Posterior cingulate gyrus (tissue), 11 donors: ENCODE results near the gene NOMO2.
"Not testable (repeated sequence)": the region's sequence is repeated elsewhere in the genome, so short reads cannot be mapped to it uniquely, and the experiment has no call there.

ENCODE experiments used
- DNase-seq, 10 donors: peaks; one replicate each; pipeline versions ENCODE4 v3.0.0 to v3.0.0-alpha.2; 2020 to 2021; ENCODE audit warnings: mixed read lengths in 3 of 10
- intact Hi-C: fragments of 100-400 bp; cut with DNase I; formaldehyde crosslinking; loops from one replicate; pipeline ENCODE4 v1.15.1; 2023

NOMO2 gene

DNA sequence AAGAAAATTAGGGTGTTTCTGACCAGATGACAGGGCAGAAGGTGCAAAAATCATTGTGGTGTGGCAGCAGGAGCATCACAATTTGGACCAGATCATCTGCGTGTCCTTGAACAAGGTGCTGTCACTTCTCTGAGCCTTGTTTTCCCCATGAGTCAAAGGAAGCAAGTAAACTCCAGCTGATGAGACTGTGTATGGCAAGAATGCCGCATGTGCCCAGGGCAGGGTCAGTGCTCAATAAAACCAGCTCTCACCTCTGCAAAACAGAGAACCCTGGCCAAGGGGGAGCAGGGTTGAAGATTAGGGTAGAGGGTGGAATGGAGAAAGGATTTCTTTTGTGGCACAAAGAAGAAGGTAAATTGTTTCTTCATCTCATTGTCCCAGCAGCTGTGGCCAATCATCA, 17.4 kb upstream of the NOMO2 start:
- intact Hi-C loops, DNase-seq: not testable (repeated sequence)

DNA sequence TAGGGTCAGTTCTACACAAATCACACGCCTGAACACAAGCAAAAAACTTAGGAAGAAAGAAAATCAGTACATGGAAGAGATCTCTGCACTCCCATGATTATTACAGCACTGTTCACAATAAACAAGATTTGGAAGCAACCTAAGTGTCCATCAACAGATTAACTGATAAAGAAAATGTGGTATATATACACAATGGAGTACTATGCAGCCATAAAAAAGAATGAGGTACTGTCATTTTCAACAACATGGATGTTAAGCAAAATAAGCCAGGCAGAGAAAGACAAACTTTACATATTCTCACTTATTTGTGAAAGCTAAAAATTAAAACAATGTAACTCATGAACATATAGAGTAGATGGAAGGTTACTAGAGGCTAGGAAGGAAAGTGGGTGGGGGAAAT, 16.0 kb upstream of the NOMO2 start:
- DNase-seq, intact Hi-C loops: not testable (repeated sequence)

DNA sequence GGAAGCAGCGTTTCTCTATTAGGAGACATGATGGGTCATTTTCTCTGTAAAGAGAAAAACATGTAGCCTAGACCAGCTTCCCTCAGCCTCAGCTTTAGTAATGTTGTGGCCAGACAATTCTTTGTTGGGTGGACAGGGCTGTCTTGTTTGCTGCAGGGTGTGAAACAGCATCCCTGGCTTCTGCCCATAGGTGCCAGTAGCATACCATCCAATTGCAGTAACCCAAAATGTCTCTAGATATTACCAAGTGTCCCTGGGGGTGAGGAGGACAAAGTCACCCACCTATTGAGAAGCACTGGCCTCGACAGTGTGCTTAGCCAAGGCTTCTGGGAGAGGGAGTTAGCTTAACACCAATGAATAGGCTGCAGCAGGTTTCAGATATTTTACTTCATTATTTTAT, 14.0 kb upstream of the NOMO2 start:
- intact Hi-C loops, DNase-seq: not testable (repeated sequence)

DNA sequence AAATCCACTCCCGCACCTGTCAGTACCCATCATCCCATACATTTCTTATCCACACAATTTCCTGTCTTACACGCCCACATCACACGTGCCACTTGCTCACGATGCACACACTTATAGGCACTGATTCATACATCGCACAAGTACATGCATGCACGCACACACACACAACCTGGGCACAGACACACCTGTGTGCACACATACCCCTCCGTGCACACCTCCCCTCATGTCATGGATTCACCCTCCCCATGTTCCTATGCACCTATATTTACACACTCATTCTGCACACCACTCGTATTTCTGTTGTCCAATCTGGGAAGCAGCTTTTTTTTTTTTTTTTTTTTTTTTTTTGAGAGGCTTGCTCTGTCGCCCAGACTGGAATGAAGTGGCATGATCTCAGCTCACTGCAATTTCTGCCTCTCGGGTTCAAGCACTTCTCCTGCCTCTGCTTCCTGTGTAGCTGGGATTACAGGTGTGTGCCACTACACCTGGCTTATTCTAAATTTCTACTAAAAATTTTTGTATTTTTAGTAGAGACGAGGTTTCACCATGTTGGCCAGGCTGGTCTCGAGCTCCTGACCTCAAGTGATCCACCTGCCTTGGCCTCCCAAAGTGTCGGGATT, 13.5 kb upstream of the NOMO2 start:
- intact Hi-C loops, DNase-seq: not testable (repeated sequence)

DNA sequence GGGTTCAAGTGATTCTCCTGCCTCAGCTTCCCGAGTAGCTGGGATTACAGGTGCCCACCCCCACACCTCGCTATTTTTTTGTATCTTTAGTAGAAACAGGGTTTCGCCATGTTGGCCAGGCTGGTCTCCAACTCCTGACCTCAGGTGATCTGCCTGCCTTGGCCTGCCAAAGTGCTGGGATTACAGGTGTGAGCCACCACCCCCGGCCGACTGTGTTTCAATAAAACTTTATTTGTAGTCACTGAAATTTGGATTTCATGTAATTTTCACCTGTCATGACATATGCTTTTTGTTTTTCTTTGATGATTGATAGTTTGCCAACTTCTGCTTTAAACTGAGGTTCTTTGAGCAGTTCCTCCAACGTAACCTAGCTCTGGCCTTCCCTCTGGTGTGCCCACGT, 12.0 kb upstream of the NOMO2 start:
- DNase-seq, intact Hi-C loops: not testable (repeated sequence)

DNA sequence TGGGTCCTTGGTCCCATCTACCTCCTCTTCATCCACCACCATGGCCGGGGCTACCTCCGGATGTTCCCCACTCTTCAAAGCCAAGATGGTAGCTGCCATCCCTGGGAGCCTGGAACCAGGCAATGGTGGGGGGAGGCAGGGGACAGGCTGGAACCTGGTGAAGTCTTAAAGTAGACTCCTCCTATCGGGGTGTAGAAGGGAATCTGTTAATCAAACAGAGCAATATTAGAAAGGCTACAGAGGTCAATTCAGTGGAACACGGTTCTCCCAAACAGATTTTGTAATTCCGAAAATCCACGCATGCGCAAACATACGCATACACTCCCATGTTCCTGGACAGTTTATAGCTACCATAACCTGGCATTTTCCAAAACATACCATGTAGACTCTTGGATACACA, 11.1 kb upstream of the NOMO2 start:
- DNase-seq, intact Hi-C loops: not testable (repeated sequence)

DNA sequence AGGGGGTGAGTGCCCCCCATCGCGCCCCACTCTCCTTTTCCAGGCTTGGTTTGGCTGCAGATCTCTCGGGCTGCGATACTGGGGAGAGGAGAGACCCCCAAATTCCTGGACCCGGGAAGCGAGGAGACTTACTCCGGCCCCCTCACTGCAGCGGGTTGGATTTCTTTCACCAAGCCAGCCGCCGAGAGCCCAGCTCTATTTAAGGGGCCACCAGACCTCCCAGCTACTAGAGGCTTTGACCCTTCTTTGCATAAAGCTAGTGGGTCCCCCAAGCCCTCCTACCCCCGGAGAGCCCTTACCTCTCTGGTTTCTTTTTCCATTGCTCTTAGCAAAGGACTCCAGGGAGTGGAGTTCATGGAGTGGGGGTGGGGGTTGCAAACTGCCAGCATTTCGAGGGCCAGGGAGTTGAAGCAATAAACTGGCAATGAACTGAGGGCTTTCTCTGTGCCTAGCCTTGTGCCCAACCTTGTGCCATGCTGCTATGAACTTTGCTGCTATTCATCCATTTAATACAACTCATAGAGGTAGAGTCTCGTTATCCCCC, 9.5 kb upstream of the NOMO2 start:
- DNase-seq, intact Hi-C loops: not testable (repeated sequence)

DNA sequence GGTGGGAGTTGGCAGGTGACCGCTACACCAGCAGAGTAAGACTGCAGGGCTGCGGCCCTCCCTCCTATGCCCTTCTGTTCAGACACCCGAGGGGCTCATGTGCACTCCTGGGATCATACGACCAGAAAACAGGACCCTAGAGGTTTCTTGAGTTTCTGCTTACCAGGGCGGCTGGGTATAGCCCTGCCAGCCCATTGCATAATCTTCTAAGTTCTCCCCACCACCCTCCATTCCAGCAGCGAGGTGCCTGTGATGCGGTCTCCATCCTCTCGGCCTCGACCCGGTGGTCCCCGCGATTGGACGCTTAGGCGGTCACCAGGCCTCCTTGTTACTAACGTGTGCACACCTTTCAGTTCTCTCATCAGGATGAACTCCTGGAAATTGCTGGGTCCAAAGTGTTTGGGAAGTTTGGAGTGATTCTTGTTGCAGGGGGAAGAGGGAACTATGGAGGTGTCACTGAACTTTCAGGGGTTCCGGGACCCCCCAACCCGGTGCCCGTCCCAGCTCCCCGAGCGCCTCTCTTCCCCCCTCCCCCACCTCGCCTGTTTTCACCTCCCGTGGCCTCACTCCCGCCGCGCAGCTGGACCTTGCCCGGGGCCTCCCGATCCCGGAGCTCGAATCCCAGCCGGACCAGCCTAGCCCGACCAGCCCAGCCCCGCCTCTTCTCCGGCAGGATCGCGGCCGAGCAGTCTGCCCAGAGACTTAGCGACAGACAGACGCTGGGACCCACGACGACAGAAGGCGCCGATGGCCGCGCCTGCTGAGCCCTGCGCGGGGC, 8.8 kb upstream of the NOMO2 start:
- intact Hi-C loops, DNase-seq: not testable (repeated sequence)

DNA sequence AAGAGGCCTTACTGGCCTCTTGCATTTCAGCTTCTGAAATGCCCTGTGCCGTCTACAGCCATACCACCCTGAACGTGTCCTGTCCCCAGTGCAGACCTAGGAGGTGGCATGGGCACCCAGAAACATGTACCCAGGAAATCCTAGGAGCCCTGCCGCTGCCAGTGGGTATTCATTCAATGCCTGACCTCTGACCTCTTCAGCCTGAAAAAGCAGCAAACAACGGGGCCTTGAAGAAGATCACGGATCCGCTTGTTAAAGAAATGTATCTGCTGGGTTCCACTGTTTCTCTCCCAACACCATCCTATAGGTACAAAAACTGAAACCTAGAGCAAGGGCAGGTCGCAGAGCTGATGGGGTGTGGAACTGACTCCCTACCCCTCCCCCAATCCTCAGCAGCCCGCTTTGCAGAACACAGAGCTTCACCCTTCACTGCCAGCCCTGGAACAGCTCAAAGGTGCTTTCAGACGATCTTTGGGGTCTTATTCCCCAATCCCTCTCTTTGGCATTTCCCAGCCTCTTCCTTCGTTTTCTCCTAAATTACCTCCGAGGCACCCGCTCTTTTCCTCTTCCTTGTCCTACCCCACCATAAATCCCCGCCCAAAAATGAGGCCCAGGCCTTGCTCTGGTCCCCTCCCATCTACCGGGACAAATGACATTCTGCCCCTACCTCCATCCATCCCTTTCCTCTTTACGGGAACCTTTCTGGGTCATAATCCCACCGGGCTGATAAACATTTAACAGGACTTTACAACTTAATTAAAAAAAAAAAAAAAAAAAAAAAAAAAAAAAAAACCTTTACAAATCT, 1.3 kb downstream of the NOMO2 start:
- intact Hi-C loops, DNase-seq: not testable (repeated sequence)

DNA sequence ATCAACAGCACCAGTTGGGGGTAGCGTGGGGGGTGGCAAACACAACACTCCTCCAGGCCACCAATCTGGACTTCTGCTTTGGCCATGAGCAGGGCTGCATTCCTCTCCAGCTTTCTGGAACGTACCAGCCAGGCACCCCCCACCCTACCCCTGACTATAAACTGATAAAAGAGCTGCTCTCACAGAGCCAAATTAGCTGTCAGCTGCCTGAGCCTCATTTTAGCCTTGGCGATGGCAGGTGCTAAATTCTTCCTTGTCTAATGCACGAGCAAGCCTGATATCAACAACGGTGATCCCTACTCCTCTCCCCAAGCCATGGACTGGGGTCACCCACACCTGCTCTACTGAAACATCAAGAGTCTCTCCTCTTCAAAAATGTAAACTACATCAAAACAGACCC, 8.2 kb downstream of the NOMO2 start:
- DNase-seq, intact Hi-C loops: not testable (repeated sequence)

DNA sequence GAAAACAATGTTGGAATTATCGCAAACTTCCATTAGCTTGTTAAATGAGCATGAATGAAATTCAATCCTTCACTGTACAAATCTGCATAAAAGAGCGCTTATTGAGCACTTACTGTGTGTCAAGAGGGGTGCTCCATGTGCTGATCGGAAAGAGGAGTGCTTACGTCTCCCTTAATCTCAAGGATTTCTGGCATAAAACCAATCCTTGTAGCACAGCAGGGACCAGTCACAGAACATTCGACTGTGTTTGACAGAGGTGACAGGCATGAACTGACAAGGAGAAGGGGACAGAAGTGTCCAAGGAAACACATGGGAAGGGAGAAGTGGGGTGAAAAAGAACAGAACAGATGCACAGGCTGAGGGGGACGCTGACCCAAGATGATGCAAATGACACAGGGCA, 14.5 kb downstream of the NOMO2 start:
- DNase-seq, intact Hi-C loops: not testable (repeated sequence)

DNA sequence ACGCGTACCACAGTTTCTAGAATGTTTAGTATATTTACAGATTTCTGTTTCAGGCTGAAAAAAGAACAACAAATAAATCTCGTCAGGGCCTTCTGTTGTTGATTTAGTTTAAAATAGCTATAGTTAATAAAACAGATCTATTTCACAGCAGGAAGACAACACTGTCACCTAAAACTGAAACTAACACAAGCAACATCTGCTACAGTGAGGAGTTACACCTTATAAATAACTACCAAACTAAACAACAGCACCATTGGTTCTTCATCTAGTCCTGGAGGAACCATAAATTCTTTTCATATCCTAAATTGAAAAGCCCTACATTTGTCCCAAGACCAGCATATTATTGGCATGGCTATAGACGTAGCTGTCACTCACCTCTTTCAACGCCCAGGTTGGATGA, 15.0 kb downstream of the NOMO2 start:
- DNase-seq, intact Hi-C loops: not testable (repeated sequence)

DNA sequence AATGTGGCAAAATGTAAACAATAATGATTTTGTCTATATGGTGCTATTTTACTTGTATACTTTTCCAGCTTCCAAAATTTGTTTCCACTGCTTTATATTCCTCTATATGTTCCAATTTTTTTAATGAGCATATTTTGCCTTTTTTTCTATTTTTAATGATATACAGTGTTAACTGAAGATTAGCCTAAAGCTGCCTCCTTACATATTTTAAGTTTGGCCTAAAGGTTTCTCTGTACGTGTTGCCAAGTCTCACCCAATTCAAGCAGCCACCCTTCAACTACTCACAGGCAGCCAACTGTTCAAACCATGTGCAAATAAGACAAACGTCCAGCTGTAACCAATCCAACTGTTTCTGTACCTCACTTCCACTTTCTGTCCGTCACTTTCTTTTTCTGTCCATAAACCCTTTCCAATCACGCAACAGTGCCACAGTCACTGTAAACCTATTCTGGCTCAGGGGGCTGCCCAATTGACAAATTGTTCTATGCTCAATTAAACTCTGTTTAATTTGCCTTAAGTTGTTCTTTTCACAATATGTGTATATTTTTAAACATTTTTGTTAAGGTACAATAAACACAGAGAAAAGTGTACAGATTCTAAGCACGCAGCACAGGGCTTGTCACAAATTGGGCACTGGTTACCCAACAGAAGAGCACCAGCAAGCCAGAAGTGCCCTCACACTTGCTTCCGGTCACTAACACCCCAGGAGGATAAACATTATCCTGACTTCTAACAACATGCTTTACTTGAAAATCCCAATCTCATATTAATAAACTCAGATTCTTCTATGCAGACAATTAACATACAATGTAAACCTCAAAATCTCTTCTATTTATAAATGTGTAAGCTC, 17.4 kb downstream of the NOMO2 start:
- DNase-seq, intact Hi-C loops: not testable (repeated sequence)

DNA sequence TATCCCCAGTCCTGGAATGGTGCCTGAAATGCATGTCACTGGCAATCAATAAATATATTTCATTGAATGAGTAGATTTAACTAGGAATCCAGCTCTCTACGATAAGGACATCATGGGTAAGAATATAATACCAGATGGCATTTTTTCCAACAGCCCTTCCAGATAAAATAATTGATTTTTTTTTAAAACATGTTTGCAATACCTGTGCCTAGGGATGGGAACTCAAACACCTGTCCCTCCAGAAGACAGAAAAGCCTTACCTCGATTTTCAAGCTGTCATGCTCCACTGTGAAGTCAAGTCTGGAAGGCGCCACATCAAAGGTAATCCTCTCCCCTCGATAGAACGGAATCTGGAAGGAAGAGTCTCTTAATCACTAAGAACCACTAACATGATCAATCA, 20.0 kb downstream of the NOMO2 start:
- intact Hi-C loops, DNase-seq: not testable (repeated sequence)

DNA sequence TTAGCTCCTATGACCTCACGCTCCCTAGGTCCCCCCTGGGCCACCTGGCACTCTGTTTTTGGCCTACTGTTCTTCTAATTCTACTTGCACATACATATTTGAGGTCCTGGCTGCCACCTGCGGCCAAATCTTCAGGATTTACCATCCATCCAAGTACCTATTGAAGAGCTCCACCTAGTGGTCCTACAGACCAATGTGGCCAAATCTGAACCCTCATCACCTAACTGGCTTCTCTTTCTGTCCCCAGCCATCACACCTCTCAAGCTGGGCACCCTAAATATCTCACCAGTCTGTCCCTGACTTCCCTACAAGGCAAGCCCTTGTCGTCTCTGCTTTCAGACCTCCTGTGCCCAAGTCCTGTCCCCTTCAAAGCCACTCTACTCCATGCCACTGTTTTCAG, 24.9 kb downstream of the NOMO2 start:
- DNase-seq, intact Hi-C loops: not testable (repeated sequence)

DNA sequence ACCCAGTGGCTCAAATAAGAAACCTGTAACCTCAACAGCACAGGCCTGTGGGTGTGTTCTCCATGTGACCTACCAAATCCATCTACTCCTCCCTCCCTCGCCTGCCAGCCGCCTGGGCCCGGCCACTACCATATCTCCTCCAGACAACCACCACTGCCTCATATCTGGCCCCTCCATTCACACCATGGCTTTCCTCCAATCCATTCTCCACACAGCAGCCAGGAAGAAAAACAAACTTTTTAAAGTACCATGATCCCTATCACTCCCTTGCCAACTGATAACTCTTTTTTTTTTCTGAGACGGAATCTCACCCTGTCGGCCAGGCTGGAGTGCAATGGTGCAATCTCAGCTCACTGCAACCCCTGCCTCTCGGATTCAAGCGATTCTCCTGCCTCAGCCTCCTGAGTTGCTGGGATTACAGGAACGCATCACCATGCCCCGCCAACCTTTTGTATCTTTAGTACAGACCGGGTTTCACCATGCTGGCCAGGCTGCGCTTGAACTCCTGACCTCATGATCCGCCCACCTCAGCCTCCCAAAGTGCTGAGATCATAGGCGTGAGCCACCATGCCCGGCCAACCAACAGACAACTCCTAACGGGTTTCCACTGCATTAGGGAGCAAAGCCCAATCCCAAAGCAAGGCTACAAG, 26.3 kb downstream of the NOMO2 start:
- peak in 1 of 10 donors; percentile 60 for DNase-seq

DNA sequence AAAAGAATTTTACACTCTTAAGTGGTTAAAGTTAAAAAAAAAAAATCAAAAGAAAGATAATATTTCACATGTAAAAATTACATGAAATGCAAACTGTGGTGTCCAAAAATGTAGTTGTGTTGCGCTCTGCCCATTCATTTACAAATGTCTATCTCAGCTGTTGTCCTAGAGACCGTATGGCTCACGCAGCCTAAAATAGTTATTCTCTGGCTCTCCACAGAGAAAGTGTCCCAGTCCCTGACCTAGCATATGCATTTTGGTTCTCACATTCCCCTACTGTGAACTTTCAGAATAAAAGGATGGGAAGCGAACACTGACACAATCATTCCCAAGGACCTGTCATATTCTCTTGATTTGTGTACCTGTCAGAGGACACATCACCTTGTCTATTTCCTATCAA, 27.6 kb downstream of the NOMO2 start:
- DNase-seq, intact Hi-C loops: not testable (repeated sequence)

More for the DNA sequence above, 26.3 kb downstream of the NOMO2 start:
- intact Hi-C loops = not testable (repeated sequence)

DNA sequence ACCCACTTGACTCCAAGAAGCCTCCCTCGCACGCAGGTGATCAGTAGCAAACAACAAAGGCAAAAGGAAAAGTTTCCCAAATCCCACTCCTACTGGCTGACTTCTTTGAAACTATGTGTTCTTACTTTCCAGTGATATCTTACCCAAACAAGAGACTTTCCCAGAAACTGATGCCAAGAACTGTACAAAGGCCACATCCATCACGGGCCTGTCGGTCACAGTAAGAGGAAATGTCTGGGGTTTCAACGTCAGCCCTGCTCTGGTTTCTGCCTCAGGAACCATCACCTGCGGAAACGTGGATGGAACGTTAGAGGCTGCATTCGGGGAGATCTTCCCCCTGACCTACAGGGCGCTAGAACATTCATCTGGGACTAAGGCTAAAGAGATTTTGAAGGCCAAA, 30.6 kb downstream of the NOMO2 start:
- DNase-seq, intact Hi-C loops: not testable (repeated sequence)

DNA sequence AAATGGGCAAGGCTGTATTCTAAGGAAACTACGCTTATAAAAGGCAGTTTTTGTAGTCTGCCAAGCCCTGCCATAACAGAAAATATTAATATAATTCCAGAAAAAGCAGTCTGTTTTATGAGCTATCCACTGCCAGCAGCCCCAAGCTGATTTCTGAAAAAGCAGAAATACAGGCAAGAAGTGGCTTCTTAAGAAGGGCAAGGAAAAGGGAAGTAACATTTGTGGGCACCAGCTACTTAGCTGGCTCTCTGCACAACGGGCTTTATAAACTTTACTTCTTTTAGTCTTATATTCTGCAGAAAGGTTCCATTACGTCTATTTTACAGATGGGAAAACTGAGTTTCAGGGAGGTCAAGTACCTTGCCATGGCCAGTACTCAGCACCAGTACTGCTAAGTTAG, 31.6 kb downstream of the NOMO2 start:
- DNase-seq, intact Hi-C loops: not testable (repeated sequence)
